SH-SY5Y (cell line): ENCODE data around the gene FHL5.

ENCODE experiments used
- GATA2 ChIP-seq: IDR thresholded peaks from 2 replicates; pipeline ENCODE4 v1.6.1; 2011; ENCODE audit warnings: mild to moderate bottlenecking, low read depth, low read length
- GATA3 ChIP-seq: IDR thresholded peaks from 2 replicates; pipeline ENCODE4 v1.6.1; 2011; ENCODE audit warnings: low read depth, mild to moderate bottlenecking, low read length, moderate library complexity

GRCh38 chr6:96547654-96548053, 15.3 kb upstream of the FHL5 start:
- TF ChIP-seq GATA2 (no peak), GATA3 (no peak)
